ENCODE measurements around the gene LRRC74A. TPM values are rescaled to one million over a fixed set of nuclear protein-coding genes. Genes with fewer than 3 reads are reported as not detected.

The LRRC74A gene
- polyA plus RNA-seq (ENCODE audit: low read depth in 6 of 6) = not detected

- Mint-ChIP-seq H3K4me3 (no peak within 1 kb of the TSS), H3K4me1 (no peaks in the 10 kb centered on the region), H3K27ac (no peak within 1 kb of the TSS), H3K9me3 (no peaks in the 10 kb centered on the region), H3K27me3 (peaks cover 13 to 19% (median 17%) of the 10 kb centered on the region in 3 donors), H3K36me3 (no peaks in the 10 kb centered on the region)
- DNase-seq = no peak
- ATAC-seq (ENCODE audit: low read depth in 2 of 2) = no peak
Measured at GRCh38 chr14:76826122-76826521, at the start of gene LRRC74A. LRRC74A (plus strand) TSS chr14:76826408; CDS start chr14:76826698, 290 bp downstream.

GRCh38 chr14:76776428-76777251 is 49.6 kb upstream of the LRRC74A start:
- DNase-seq (no peak), ATAC-seq (ENCODE audit: low read depth in 2 of 2) (no peak)
- H3K4me1 Mint-ChIP-seq = peaks cover 0 to 4% (median 3%) of the 10 kb centered on the region in 3 donors
- H3K9me3 Mint-ChIP-seq = no peaks in the 10 kb centered on the region
- H3K4me3 Mint-ChIP-seq = no peak overlapping the region
- H3K27ac Mint-ChIP-seq = no peak overlapping the region
- peaks cover 0 to 6% of the 10 kb centered on the region in 2 donors for H3K36me3 Mint-ChIP-seq
- H3K27me3 Mint-ChIP-seq = peaks cover 0 to 9% (median 0%) of the 10 kb centered on the region in 3 donors

DNA sequence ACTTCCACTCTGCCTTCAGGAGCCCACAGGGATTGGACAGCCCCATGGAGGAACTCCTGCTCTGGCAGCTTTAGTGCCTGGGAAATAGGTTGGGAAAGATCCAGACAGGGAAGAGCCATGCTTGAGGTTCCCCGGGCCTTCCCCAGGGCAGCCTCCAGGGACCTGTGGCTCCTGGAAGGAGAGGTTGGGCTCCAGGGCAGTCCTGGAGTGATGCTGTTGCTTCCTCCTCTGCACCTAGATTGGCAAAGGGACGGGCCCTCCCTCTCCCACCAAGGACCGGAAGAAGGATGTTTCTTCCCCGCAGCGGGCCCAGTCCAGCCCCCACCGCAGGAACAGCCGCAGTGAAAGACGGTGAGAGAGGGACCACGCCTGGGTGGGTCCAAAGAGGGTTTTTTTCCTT is 48.5 kb upstream of the LRRC74A start:
- H3K27ac Mint-ChIP-seq = peak overlapping the region in 1 of 6 donors; percentile 38
- ATAC-seq (ENCODE audit: low read depth in 2 of 2) (no peak), DNase-seq (no peak)
- no peaks in the 10 kb centered on the region for H3K9me3 Mint-ChIP-seq
- H3K4me1 Mint-ChIP-seq = peaks cover 0 to 4% (median 3%) of the 10 kb centered on the region in 3 donors
- H3K4me3 Mint-ChIP-seq = no peak overlapping the region
- H3K27me3 Mint-ChIP-seq = peaks cover 0 to under 1% (median 0%) of the 10 kb centered on the region in 3 donors
- H3K36me3 Mint-ChIP-seq = peaks cover 0 to 6% of the 10 kb centered on the region in 2 donors

DNA sequence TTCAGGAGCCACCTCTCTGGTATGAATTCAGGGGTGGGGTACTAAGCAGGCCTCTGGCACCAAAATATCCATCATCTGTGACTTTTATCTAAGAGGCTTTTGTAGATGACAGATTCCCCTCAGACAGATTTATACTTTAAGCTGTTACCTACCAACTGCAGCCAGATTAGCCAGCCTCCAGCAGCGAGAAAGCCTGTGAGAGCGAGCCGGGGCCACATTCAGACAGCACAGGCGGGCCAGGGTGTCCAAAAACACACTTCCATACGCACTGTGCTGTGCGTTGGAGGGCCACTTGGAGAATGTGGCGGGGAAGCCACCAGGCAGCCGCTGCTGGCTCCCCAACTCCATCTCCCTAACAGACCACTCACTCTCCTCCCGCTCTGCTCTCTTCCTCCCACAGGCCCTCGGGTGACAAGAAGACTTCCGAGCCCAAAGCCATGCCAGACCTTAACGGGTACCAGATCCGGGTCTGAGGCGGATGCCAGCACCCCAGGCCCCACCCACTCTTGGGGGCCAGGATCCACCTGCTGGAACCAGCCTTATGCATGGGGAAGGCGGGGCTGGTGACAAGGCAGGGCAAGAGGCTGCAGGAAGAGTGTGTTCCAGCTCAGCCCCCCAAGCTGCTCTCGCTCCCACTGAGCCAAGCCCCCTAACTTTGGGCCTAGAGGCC is 47.5 kb upstream of the LRRC74A start:
- Mint-ChIP-seq H3K27ac (no peak overlapping the region), H3K27me3 (no peaks in the 10 kb centered on the region), H3K36me3 (peaks cover 0 to 6% of the 10 kb centered on the region in 2 donors), H3K4me3 (no peak overlapping the region), H3K4me1 (peaks cover 0 to 9% (median 3%) of the 10 kb centered on the region in 3 donors), H3K9me3 (no peaks in the 10 kb centered on the region)
- DNase-seq = no peak
- no peak for ATAC-seq (ENCODE audit: low read depth in 2 of 2)

DNA sequence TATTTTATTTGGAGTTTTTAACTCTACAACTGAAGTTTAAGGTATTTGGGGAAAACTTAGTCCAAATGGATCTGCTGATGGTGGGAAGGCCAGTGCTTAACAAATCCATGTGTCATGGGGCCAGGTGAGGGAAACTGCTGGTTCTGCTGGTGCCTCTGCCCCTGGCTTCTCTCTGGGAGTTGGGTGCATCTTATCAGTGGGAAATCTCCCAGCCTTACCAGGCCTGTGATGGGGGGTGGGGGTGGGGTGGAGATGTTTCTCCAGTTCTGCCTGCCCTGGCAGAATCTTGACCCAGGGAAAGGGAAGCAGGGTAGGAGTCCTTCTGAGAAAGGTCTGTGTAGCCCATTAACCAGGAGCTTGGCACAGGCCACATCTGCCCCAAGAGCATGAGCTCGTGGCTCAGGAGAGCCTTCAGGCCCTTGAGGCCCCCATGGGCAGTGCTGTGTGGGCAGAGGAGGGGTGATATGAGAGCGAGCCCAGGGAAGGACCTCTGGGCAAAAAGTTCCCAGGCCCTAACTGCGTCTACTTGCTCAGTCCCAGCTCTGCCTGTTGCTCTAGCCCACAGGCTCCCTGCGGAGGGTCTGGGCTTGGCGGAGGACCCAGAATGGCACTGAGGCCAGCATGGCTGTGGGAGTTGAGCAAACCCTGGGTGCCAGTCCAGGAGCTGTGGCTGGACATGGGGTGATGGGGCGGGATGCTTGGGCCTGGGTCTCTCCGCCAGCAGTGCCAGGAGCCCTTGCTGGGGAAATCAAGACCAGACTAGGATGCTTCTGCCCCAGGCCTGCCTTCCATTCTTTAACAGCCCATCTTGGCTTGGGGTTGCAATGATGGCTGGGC is 46.8 kb upstream of the LRRC74A start:
- Mint-ChIP-seq H3K9me3 (no peaks in the 10 kb centered on the region), H3K27ac (peak overlapping the region in 1 of 6 donors; percentile 82), H3K4me1 (peaks cover 0 to 9% (median 3%) of the 10 kb centered on the region in 3 donors), H3K27me3 (no peaks in the 10 kb centered on the region), H3K4me3 (no peak overlapping the region), H3K36me3 (peaks cover 0 to 6% of the 10 kb centered on the region in 2 donors)
- no peak for DNase-seq
- no peak for ATAC-seq (ENCODE audit: low read depth in 2 of 2)

DNA sequence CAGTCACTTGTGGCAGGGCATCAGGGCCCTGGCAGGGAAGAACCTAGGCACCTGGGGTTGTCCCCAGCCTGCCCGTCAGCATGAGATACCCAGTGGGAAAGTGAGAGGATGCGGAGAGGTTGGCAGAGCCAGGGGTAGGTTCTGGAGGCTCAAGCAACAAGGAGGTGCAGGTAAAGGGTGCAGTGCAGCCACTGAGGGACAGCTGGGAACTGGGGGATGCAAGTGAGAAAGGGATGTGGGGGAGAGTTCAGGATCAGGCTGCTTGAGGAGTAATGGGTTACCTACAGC is 46.2 kb upstream of the LRRC74A start:
- peak overlapping the region in 1 of 8 donors; percentile 2 for H3K4me3 Mint-ChIP-seq
- H3K9me3 Mint-ChIP-seq = no peaks in the 10 kb centered on the region
- peak overlapping the region in 2 of 6 donors; percentile 33 to 82 for H3K27ac Mint-ChIP-seq
- DNase-seq (no peak), ATAC-seq (ENCODE audit: low read depth in 2 of 2) (no peak)
- H3K36me3 Mint-ChIP-seq = peaks cover 0 to 6% of the 10 kb centered on the region in 2 donors
- H3K4me1 Mint-ChIP-seq = peaks cover 0 to 7% (median 3%) of the 10 kb centered on the region in 3 donors
- no peaks in the 10 kb centered on the region for H3K27me3 Mint-ChIP-seq

DNA sequence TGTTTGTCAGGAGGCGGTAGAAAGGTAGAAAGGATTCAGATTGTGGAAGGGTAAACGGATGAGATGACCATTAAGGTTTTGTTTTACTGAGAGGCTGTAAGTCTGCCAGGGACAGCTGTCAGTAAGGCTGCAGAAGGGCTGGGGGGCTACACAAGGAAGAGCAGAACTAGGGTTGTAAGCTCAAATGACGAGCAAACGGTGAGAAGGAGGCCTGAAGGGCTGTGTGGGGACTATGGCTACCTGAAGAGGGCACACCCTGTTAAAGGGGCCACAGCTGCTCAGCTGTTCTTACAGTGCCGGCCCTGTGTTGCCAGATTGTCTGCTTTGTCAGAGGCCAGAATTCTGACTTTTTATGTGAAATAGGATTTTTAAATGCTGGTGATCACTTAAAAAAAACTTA is 45.8 kb upstream of the LRRC74A start:
- peak overlapping the region in 1 of 6 donors; percentile 33 for H3K27ac Mint-ChIP-seq
- ATAC-seq (ENCODE audit: low read depth in 2 of 2) = no peak
- peaks cover 0 to 5% (median 2%) of the 10 kb centered on the region in 3 donors for H3K4me1 Mint-ChIP-seq
- no peaks in the 10 kb centered on the region for H3K9me3 Mint-ChIP-seq
- no peak for DNase-seq
- no peaks in the 10 kb centered on the region for H3K27me3 Mint-ChIP-seq
- H3K36me3 Mint-ChIP-seq = peaks cover 0 to 6% of the 10 kb centered on the region in 2 donors
- peak overlapping the region in 1 of 8 donors; percentile 2 for H3K4me3 Mint-ChIP-seq

- DNase-seq = no peak
- no peaks in the 10 kb centered on the region for H3K27me3 Mint-ChIP-seq
- peak overlapping the region in 1 of 6 donors; percentile 12 for H3K27ac Mint-ChIP-seq
- no peak for ATAC-seq (ENCODE audit: low read depth in 2 of 2)
- H3K9me3 Mint-ChIP-seq = no peaks in the 10 kb centered on the region
- peaks cover 0 to 5% (median 2%) of the 10 kb centered on the region in 3 donors for H3K4me1 Mint-ChIP-seq
- H3K36me3 Mint-ChIP-seq = peaks cover 0 to 6% of the 10 kb centered on the region in 2 donors
- H3K4me3 Mint-ChIP-seq = no peak overlapping the region
Measured at GRCh38 chr14:76780875-76781647, 45.1 kb upstream of the LRRC74A start.

- DNase-seq = no peak
- H3K4me1 Mint-ChIP-seq = peaks cover 0 to 5% (median 2%) of the 10 kb centered on the region in 3 donors
- H3K36me3 Mint-ChIP-seq = peaks cover 0 to 6% of the 10 kb centered on the region in 2 donors
- H3K9me3 Mint-ChIP-seq = no peaks in the 10 kb centered on the region
- H3K4me3 Mint-ChIP-seq = no peak overlapping the region
- H3K27ac Mint-ChIP-seq = no peak overlapping the region
- ATAC-seq (ENCODE audit: low read depth in 2 of 2) = no peak
- H3K27me3 Mint-ChIP-seq = no peaks in the 10 kb centered on the region
Measured at GRCh38 chr14:76781648-76782051, 44.6 kb upstream of the LRRC74A start.

DNA sequence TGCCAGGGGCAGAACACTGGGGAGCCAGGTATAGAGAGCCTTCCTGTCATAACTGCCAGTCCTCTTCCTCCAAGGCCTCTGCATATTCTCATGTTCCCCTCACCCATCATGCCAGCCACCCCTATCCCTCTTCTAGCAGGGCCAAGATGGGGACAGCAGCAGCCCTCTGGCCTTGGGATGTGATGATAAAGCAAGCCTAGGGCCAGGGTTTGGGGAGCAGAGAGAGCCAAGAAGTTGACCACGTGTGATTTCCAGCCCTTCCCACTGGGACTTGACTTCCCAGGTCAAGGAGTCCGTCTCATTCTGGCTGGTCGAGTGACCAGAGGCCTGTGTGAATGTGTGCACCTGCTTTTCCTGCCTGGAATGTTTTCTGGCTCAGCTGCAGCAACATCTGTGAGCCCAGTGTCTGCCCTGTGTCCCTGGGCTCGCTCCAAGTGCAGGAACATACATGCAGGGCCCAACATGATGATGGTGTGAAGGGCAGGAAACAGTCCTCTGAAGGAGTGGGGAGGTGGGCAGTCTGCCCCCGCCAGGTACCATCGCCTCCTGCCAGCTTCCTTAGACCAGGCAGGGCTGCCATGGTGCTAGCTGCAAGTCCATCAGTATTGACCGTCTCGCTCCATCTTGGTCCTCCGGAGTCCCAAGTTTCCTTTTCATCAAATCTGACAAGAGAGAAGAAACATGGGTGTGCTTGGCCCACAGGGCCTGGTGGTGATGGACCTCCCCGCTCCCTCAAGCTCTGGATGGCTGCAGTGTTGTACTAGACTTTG is 43.9 kb upstream of the LRRC74A start:
- Mint-ChIP-seq H3K27me3 (no peaks in the 10 kb centered on the region), H3K4me1 (peaks cover 0 to 5% (median 2%) of the 10 kb centered on the region in 3 donors), H3K27ac (peak overlapping the region in 1 of 6 donors; percentile 93), H3K9me3 (no peaks in the 10 kb centered on the region), H3K36me3 (peaks cover 0 to 6% of the 10 kb centered on the region in 2 donors), H3K4me3 (no peak overlapping the region)
- DNase-seq (no peak), ATAC-seq (ENCODE audit: low read depth in 2 of 2) (no peak)

DNA sequence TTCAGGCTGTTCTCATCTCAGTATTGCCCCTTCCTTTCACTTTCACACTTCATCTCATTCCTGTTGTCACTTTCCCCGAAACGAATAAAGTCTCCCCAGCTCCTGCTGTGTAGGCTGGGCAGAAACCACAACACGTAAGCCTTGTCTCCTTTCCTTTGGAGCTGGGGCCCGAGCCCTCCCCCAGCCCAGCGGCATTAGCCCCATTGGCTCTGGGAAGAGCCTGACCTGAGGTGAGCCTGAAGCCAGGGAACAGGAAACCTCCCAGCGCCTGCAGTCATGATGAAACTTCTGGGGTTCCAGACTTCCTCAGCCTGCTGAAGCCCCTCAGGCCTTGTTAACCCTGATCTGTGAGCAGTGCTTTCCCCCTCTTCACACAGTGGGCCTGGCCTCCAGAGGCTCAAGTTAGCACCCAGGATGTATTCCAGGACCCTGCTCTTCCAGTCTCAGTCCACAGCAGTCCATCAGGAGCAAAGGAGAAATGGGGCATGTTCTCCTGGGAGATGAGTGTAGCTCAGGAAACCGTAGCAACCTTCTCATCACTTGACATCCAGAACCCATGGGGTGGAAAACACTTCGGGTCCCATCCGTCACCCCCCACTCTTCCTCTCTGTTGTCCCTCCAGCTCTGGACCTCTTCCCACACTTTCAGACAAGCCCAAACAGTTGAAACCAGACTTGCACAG is 43.2 kb upstream of the LRRC74A start:
- Mint-ChIP-seq H3K27me3 (no peaks in the 10 kb centered on the region), H3K36me3 (peaks cover 0 to 11% of the 10 kb centered on the region in 2 donors), H3K4me1 (peaks cover 0 to 5% (median 2%) of the 10 kb centered on the region in 3 donors), H3K9me3 (no peaks in the 10 kb centered on the region), H3K27ac (peak overlapping the region in 2 of 6 donors; percentile 89 to 93), H3K4me3 (peak overlapping the region in 1 of 8 donors; percentile 80)
- DNase-seq = no peak
- ATAC-seq (ENCODE audit: low read depth in 2 of 2) = no peak
